Panc1 (cell line): Measurements from ENCODE around the gene ZSWIM8. TPM values are rescaled to one million over a fixed set of nuclear protein-coding genes. Genes with fewer than 3 reads are reported as not detected.

Source experiments
- ATAC-seq: fragments of 200-7000 bp; cut with Tn5 transposase; 2 replicates; pipeline ENCODE4 v1.9.1; 2020; ENCODE audit warnings: mild to moderate bottlenecking, moderate library complexity
- BruUV-seq: library from RNA; stranded (reverse); fragments of 400-500 nt; replicated peaks from 2 replicates; lab custom pipeline; 2021; lab: Mats Ljungman, UMichigan
- CTCF ChIA-PET: fragments of 300-600 bp; sonication (Branson Sonifier 250); formaldehyde crosslinking; loops from one replicate; lab custom pipeline; 2022; ENCODE audit warnings: antibody characterized with exemption; lab: Charles Lee
- POLR2A ChIA-PET: fragments of 300-600 bp; sonication (Branson Sonifier 250); formaldehyde crosslinking; loops from one replicate; lab custom pipeline; 2022; ENCODE audit warnings: antibody characterized with exemption; lab: Charles Lee
- DNase-seq: peaks from one replicate; pipeline ENCODE4 v3.0.0-alpha.2; 2010; ENCODE audit warnings: low read depth, low spot score
- H3K27ac ChIP-seq: 2 replicates; pipeline ENCODE4 v1.5.1; 2011; ENCODE audit warnings: mild to moderate bottlenecking, low read length, inconsistent platforms
- H3K27me3 ChIP-seq: fragments of 200-500 bp; sonication (Bioruptor generic); 2 replicates; pipeline ENCODE4 v1.6.0; 2014; ENCODE audit warnings: low read length, inconsistent platforms; ENCODE audit not compliant: control insufficient read depth, insufficient read depth
- H3K36me3 ChIP-seq: fragments of 200-500 bp; sonication (Bioruptor generic); 2 replicates; pipeline ENCODE4 v1.5.1; 2014; ENCODE audit warnings: inconsistent platforms, mild to moderate bottlenecking, low read length, moderate library complexity; ENCODE audit not compliant: control insufficient read depth, insufficient read depth
- H3K4me1 ChIP-seq: 2 replicates; pipeline ENCODE4 v1.5.1; 2011; ENCODE audit warnings: inconsistent platforms, mild to moderate bottlenecking, low read length, moderate library complexity; ENCODE audit not compliant: control insufficient read depth, insufficient read depth
- H3K4me3 ChIP-seq, 2 experiments: 2 replicates each; pipeline ENCODE4 v1.5.1; 2011 to 2012; ENCODE audit warnings: low read depth in 2 of 2, low read length in 2 of 2, mild to moderate bottlenecking in 2 of 2, inconsistent platforms in 1 of 2, moderate library complexity in 1 of 2
- H3K9me3 ChIP-seq: fragments of 200-500 bp; sonication (Bioruptor generic); 2 replicates; pipeline ENCODE4 v1.5.1; 2014; ENCODE audit warnings: low read depth, mild to moderate bottlenecking, inconsistent platforms, low read length, moderate library complexity; ENCODE audit not compliant: control insufficient read depth, insufficient read depth
- POLR2AphosphoS5 ChIP-seq: IDR thresholded peaks from 2 replicates; pipeline ENCODE4 v1.6.1; 2012; ENCODE audit warnings: mild to moderate bottlenecking, low read depth, low read length, moderate library complexity
- SIN3A ChIP-seq: IDR thresholded peaks from 2 replicates; pipeline ENCODE4 v1.6.1; 2012; ENCODE audit warnings: low read depth, mild to moderate bottlenecking, low read length, moderate library complexity, borderline replicate concordance; ENCODE audit not compliant: insufficient read depth
- TCF7L2 ChIP-seq: IDR thresholded peaks from 2 replicates; pipeline ENCODE4 v1.6.1; 2011; ENCODE audit warnings: mild to moderate bottlenecking, low read depth, low read length, inconsistent platforms
- in situ Hi-C: cut with HindIII; loops from 2 replicates; pipeline ENCODE4 v1.10.0; 2016; ENCODE audit warnings: low sequenced_read_pairs, low pct_unique_long_range_greater_than_20kb
- intact Hi-C: fragments of 100-400 bp; cut with micrococcal nuclease; formaldehyde crosslinking; loops from one replicate; pipeline ENCODE4 v1.10.0; 2022; ENCODE audit not compliant: unreplicated experiment
- total RNA-seq: library from RNA; stranded (reverse); gene quantifications from one replicate; pipeline ENCODE4 v1.2.1, GENCODE V29; 2021; ENCODE audit not compliant: unreplicated experiment
- TF ChIP-seq, protein P1 (sequence below), 2 experiments: IDR thresholded peaks; 2 replicates each; pipeline ENCODE4 v1.6.1; 2011 to 2012; ENCODE audit warnings: low read depth in 2 of 2, control low read depth in 1 of 2, low read length in 1 of 2, mild to moderate bottlenecking in 1 of 2, moderate library complexity in 1 of 2; ENCODE audit not compliant: insufficient read depth in 1 of 2
- TF ChIP-seq, protein P2 (sequence below): fragments of 450-650 bp; IDR thresholded peaks from 2 replicates; pipeline ENCODE4 v1.5.1; 2017; ENCODE audit warnings: mild to moderate bottlenecking

The ZSWIM8 gene
- total RNA-seq, 1 experiment from 2014 or later: 109 TPM

DNA sequence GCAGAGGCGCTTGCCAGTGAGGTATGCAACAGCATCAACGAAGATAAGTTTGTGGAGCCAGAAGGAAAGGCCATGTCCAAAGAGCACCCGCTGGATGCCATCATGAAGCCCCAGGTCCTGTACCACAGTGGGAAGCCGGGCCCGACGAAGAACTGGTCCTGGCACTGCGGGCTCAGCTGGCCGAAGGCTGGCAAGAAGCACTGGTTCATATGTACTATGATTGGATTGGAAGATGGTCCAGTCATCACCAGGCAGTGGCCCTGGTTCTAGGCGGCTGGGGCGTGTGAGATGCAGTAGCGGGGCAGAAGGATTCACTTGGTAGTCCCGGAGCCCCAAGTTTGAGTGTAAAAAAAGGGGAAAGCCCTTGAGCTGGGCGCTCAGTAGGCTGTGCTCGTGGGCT lies 22.1 kb downstream of the ZSWIM8 start:
- H3K4me1 ChIP-seq: 0 out of 2 replicates have a peak, but pooled peaks cover 7% of the 10 kb centered on the region
- peaks cover 4% of the 10 kb centered on the region; the same call in 1 of the 2 replicates for H3K36me3 ChIP-seq
- intact Hi-C loops (no loop called here), in situ Hi-C loops (no loop called here)
- H3K4me3 ChIP-seq: no peak overlapping the region
- no TSS peak for BruUV-seq
- TF ChIP-seq POLR2AphosphoS5 (no peak), TCF7L2 (no peak), SIN3A (no peak)
- TF ChIP-seq, protein P1, sequence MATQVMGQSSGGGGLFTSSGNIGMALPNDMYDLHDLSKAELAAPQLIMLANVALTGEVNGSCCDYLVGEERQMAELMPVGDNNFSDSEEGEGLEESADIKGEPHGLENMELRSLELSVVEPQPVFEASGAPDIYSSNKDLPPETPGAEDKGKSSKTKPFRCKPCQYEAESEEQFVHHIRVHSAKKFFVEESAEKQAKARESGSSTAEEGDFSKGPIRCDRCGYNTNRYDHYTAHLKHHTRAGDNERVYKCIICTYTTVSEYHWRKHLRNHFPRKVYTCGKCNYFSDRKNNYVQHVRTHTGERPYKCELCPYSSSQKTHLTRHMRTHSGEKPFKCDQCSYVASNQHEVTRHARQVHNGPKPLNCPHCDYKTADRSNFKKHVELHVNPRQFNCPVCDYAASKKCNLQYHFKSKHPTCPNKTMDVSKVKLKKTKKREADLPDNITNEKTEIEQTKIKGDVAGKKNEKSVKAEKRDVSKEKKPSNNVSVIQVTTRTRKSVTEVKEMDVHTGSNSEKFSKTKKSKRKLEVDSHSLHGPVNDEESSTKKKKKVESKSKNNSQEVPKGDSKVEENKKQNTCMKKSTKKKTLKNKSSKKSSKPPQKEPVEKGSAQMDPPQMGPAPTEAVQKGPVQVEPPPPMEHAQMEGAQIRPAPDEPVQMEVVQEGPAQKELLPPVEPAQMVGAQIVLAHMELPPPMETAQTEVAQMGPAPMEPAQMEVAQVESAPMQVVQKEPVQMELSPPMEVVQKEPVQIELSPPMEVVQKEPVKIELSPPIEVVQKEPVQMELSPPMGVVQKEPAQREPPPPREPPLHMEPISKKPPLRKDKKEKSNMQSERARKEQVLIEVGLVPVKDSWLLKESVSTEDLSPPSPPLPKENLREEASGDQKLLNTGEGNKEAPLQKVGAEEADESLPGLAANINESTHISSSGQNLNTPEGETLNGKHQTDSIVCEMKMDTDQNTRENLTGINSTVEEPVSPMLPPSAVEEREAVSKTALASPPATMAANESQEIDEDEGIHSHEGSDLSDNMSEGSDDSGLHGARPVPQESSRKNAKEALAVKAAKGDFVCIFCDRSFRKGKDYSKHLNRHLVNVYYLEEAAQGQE (IDR thresholded peaks at IDR 0.05; ENCODE audit: insufficient read depth in 1 of 2, low read depth in 2 of 2, low read length in 1 of 2): no peak
- TF ChIP-seq, protein P2, sequence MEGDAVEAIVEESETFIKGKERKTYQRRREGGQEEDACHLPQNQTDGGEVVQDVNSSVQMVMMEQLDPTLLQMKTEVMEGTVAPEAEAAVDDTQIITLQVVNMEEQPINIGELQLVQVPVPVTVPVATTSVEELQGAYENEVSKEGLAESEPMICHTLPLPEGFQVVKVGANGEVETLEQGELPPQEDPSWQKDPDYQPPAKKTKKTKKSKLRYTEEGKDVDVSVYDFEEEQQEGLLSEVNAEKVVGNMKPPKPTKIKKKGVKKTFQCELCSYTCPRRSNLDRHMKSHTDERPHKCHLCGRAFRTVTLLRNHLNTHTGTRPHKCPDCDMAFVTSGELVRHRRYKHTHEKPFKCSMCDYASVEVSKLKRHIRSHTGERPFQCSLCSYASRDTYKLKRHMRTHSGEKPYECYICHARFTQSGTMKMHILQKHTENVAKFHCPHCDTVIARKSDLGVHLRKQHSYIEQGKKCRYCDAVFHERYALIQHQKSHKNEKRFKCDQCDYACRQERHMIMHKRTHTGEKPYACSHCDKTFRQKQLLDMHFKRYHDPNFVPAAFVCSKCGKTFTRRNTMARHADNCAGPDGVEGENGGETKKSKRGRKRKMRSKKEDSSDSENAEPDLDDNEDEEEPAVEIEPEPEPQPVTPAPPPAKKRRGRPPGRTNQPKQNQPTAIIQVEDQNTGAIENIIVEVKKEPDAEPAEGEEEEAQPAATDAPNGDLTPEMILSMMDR: no peak
- POLR2A ChIA-PET: no interaction called here
- H3K27me3 ChIP-seq: no peaks in the 10 kb centered on the region
- ATAC-seq: no peak
- no peak for DNase-seq
- CTCF ChIA-PET: no interaction called here
- H3K27ac ChIP-seq: no peak overlapping the region
- no peaks in the 10 kb centered on the region for H3K9me3 ChIP-seq

DNA sequence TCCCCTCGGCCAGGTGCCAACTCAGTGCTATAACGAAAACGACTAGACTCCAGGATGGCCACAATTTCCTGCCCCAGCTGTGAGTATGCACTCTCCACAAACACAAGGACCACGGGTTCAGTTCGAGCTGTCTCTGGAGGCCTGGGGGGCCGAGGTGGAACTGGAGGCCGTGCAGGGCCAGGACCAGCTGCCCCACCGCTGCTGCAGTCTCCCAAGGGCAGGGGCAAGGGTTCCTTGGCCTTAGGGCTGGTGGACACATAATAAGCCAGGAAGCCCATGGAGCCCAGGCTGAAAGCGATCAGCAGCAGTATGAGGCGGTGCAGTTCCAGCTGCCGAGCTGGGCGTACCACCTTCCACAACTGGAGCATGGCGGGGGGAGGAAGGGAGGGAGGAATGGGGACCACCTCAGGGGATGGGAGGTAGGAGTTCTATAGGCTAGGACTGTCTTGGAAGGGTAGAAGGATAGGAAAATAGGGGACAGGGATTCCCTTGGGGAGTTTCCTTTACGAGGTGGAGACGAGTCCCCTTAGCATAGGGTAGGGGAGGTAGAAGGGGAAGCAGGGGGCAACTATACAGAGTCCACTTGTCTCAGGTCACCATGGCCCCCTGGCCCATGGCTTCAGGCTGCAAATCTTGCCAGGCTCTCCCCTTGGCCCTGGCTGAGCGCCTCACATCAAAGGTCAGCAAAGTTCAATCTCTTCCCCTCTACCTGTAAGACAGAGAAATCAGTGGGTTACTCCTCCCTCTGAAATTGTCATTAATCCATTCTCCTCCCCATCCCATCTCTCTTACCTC lies 22.8 kb downstream of the ZSWIM8 start:
- Histone ChIP-seq H3K27me3 (no peaks in the 10 kb centered on the region), H3K9me3 (no peaks in the 10 kb centered on the region), H3K27ac (no peak overlapping the region), H3K36me3 (no peaks in the 10 kb centered on the region; the same call in 1 of the 2 replicates), H3K4me1 (0 out of 2 replicates have a peak, but pooled peaks cover 9% of the 10 kb centered on the region), H3K4me3 (no peak overlapping the region)
- no peak for DNase-seq
- no peak for TF ChIP-seq TCF7L2
- TF ChIP-seq SIN3A: no peak
- TF ChIP-seq, protein P1 (IDR thresholded peaks at IDR 0.05; ENCODE audit: insufficient read depth in 1 of 2, low read depth in 2 of 2, low read length in 1 of 2): no peak
- TF ChIP-seq POLR2AphosphoS5: no peak
- TF ChIP-seq, protein P2: no peak
- ChIA-PET POLR2A (interaction anchor here (0.6 kb wide), 2 partner anchors 174 to 699 kb away, joined by 3 to 10 read pairs; no protein-coding TSS in a partner anchor), CTCF (no interaction called here)
- intact Hi-C loops (no loop called here), in situ Hi-C loops (no loop called here)
- no TSS peak for BruUV-seq
- ATAC-seq: no peak
